WTC11 (cell line): ENCODE results near the gene CAPNS1.

Experiments
- ATF2 ChIP-seq: sonication (generic); formaldehyde crosslinking; IDR thresholded peaks from 2 replicates; pipeline ENCODE4 v1.8.1; 2022; ENCODE audit warnings: low read depth, missing genetic modification reagents, borderline replicate concordance
- IRF1 ChIP-seq: sonication (generic); formaldehyde crosslinking; IDR thresholded peaks from 2 replicates; pipeline ENCODE4 v1.8.0; 2023; ENCODE audit warnings: missing genetic modification reagents
- IRF2 ChIP-seq: sonication (generic); formaldehyde crosslinking; IDR thresholded peaks from 2 replicates; pipeline ENCODE4 v1.8.0; 2022; ENCODE audit warnings: low read depth, missing genetic modification reagents, borderline replicate concordance
- JUN ChIP-seq: sonication (generic); formaldehyde crosslinking; IDR thresholded peaks from 2 replicates; pipeline ENCODE4 v1.8.0; 2023; ENCODE audit warnings: mild to moderate bottlenecking, missing genetic modification reagents
- MYBL2 ChIP-seq: sonication (generic); formaldehyde crosslinking; IDR thresholded peaks from 2 replicates; pipeline ENCODE4 v1.8.1; 2023; ENCODE audit warnings: mild to moderate bottlenecking, moderate library complexity, missing genetic modification reagents
- NFE2L1 ChIP-seq: sonication (generic); formaldehyde crosslinking; IDR thresholded peaks from 2 replicates; pipeline ENCODE4 v1.8.1; 2023; ENCODE audit warnings: missing genetic modification reagents
- NR1H2 ChIP-seq: sonication (generic); formaldehyde crosslinking; IDR thresholded peaks from 2 replicates; pipeline ENCODE4 v1.9.0; 2021; ENCODE audit warnings: mild to moderate bottlenecking, moderate library complexity, missing genetic modification reagents
- SMAD3 ChIP-seq: sonication (generic); formaldehyde crosslinking; IDR thresholded peaks from 2 replicates; pipeline ENCODE4 v1.8.0; 2022; ENCODE audit warnings: missing genetic modification reagents, mild to moderate bottlenecking, borderline replicate concordance
- SMAD4 ChIP-seq: sonication (generic); formaldehyde crosslinking; IDR thresholded peaks from 2 replicates; pipeline ENCODE4 v1.8.0; 2022; ENCODE audit warnings: mild to moderate bottlenecking, missing genetic modification reagents
- ZNF317 ChIP-seq: sonication (generic); formaldehyde crosslinking; IDR thresholded peaks from 2 replicates; pipeline ENCODE4 v1.8.1; 2023; ENCODE audit warnings: low read depth, mild to moderate bottlenecking, moderate library complexity, missing genetic modification reagents, borderline replicate concordance
- TF ChIP-seq, protein P1 (sequence below): sonication (generic); formaldehyde crosslinking; IDR thresholded peaks from 2 replicates; pipeline ENCODE4 v1.8.0; 2022; ENCODE audit warnings: mild to moderate bottlenecking, missing genetic modification reagents
- TF ChIP-seq, protein P2 (sequence below): fragments of 200-600 bp; IDR thresholded peaks from 2 replicates; pipeline ENCODE4 v1.8.0; 2022; ENCODE audit warnings: antibody characterized with exemption
- TF ChIP-seq, protein P3 (sequence below): sonication (generic); formaldehyde crosslinking; conservative IDR thresholded peaks from 2 replicates; pipeline ENCODE4 v1.8.1; 2022; ENCODE audit warnings: mild to moderate bottlenecking, missing genetic modification reagents

DNA sequence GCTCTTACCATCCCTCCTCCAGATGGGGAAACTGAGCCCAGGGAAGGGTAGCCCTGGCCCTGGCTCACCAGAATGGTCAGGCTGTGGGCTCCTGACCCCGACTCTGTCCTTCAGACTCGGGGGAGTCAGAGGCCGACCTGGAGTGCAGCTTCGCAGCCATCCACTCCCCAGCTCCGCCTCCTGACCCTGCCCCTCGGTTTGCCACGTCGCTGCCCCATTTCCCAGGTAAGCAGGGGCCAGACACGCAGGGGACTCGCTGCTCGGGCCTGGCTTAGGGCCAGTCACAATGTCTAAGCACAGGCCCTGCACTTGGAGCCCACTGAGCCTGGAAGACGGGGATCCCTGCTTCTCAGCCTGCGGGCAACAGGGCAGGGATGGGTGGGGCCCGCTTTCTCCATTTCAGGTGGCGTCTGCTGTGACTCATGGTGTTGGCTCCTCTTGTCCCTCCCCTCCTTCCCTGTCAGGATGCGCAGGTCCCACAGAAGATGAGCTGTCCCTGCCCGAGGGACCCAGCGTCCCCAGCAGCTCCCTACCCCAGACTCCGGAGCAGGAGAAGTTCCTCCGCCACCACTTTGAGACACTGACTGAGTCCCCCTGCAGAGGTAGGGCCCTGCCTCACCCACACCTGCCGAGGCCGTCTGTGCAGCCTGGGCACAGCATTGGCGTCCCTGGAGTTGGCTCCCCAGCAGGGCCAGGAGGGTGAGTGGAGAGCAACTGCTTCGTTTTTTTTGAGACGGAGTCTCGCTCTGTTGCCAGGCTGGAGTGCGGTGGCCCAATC, 38.1 kb upstream of the CAPNS1 start:
- TF ChIP-seq MYBL2 (CRISPR knock-in tag): no peak
- no peak for TF ChIP-seq IRF1
- TF ChIP-seq, protein P1, sequence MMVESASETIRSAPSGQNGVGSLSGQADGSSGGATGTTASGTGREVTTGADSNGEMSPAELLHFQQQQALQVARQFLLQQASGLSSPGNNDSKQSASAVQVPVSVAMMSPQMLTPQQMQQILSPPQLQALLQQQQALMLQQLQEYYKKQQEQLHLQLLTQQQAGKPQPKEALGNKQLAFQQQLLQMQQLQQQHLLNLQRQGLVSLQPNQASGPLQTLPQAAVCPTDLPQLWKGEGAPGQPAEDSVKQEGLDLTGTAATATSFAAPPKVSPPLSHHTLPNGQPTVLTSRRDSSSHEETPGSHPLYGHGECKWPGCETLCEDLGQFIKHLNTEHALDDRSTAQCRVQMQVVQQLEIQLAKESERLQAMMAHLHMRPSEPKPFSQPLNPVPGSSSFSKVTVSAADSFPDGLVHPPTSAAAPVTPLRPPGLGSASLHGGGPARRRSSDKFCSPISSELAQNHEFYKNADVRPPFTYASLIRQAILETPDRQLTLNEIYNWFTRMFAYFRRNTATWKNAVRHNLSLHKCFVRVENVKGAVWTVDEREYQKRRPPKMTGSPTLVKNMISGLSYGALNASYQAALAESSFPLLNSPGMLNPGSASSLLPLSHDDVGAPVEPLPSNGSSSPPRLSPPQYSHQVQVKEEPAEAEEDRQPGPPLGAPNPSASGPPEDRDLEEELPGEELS (CRISPR knock-in tag): no peak
- no peak for TF ChIP-seq ATF2 (CRISPR knock-in tag)
- TF ChIP-seq NR1H2 (CRISPR knock-in tag): no peak
- TF ChIP-seq, protein P2, sequence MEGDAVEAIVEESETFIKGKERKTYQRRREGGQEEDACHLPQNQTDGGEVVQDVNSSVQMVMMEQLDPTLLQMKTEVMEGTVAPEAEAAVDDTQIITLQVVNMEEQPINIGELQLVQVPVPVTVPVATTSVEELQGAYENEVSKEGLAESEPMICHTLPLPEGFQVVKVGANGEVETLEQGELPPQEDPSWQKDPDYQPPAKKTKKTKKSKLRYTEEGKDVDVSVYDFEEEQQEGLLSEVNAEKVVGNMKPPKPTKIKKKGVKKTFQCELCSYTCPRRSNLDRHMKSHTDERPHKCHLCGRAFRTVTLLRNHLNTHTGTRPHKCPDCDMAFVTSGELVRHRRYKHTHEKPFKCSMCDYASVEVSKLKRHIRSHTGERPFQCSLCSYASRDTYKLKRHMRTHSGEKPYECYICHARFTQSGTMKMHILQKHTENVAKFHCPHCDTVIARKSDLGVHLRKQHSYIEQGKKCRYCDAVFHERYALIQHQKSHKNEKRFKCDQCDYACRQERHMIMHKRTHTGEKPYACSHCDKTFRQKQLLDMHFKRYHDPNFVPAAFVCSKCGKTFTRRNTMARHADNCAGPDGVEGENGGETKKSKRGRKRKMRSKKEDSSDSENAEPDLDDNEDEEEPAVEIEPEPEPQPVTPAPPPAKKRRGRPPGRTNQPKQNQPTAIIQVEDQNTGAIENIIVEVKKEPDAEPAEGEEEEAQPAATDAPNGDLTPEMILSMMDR: no peak
- no peak for TF ChIP-seq SMAD4 (CRISPR knock-in tag)
- TF ChIP-seq ZNF317 (CRISPR knock-in tag): no peak
- TF ChIP-seq IRF2 (CRISPR knock-in tag): no peak
- TF ChIP-seq, protein P3, sequence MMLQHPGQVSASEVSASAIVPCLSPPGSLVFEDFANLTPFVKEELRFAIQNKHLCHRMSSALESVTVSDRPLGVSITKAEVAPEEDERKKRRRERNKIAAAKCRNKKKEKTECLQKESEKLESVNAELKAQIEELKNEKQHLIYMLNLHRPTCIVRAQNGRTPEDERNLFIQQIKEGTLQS (CRISPR knock-in tag): no peak
- TF ChIP-seq SMAD3 (CRISPR knock-in tag): no peak
- no peak for TF ChIP-seq JUN
- TF ChIP-seq NFE2L1 (CRISPR knock-in tag): no peak
